GM23338 (cell line): Measurements from ENCODE around the gene TMEM242.

Experiments
- CTCF ChIP-seq, 2 experiments: fragments of 200-600 bp in 1 of 2; sonication (generic) in 1 of 2; conservative IDR thresholded peaks; 2 replicates each; pipeline versions ENCODE4 v1.5.1 to v1.6.1; 2016 to 2017; ENCODE audit warnings: antibody characterized with exemption in 2 of 2, low read depth in 2 of 2, mild to moderate bottlenecking in 2 of 2, moderate library complexity in 1 of 2
- EZH2 ChIP-seq: fragments of 200-600 bp; sonication (generic); IDR thresholded peaks from one replicate; pipeline ENCODE4 v1.8.0; 2017; ENCODE audit warnings: antibody characterized with exemption, mild to moderate bottlenecking, low read depth; ENCODE audit not compliant: unreplicated experiment
- EZH2phosphoT487 ChIP-seq: fragments of 200-600 bp; sonication (generic); IDR thresholded peaks from one replicate; pipeline ENCODE4 v1.8.1; 2018; ENCODE audit warnings: antibody characterized with exemption; ENCODE audit not compliant: unreplicated experiment

- TF ChIP-seq CTCF (conservative IDR thresholded peaks at IDR 0.05; ENCODE audit: low read depth in 2 of 2), result no peak
- TF ChIP-seq EZH2phosphoT487, result no peak
- no peak for TF ChIP-seq EZH2
Measured at GRCh38 chr6:157302736-157303135, 20.6 kb downstream of the TMEM242 start.
